ENCODE measurements around the gene NCAM1. TPM values are rescaled to one million over a fixed set of nuclear protein-coding genes. Genes with fewer than 3 reads are reported as not detected.

NCAM1 gene
- total and polyA plus RNA-seq, 2 of the 13 experiments (the other 11 are each of a cell fraction or from before 2014, with no cell fraction given), result 0.05 TPM; not detected in 1

DNA sequence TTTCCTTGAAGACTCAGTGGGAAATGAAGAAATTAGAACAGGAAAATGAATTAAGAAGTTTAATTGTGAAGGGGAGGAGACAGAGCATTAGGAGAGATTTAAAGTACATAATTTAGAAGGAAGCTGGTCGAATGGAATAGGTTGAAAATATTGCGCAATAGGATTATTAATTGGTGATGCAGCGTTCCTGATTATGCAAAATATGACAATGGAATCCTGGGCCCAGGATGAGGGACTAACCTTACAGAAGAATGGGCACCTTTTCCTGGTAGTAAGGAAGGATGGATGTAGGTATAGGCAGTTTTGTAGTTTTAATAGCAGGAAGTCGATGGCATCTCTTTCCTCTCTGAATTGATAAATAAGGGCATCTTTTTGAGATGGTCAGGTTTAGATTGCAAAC is 360.9 kb downstream of the NCAM1 start (continued):
- TF ChIP-seq, protein P1, sequence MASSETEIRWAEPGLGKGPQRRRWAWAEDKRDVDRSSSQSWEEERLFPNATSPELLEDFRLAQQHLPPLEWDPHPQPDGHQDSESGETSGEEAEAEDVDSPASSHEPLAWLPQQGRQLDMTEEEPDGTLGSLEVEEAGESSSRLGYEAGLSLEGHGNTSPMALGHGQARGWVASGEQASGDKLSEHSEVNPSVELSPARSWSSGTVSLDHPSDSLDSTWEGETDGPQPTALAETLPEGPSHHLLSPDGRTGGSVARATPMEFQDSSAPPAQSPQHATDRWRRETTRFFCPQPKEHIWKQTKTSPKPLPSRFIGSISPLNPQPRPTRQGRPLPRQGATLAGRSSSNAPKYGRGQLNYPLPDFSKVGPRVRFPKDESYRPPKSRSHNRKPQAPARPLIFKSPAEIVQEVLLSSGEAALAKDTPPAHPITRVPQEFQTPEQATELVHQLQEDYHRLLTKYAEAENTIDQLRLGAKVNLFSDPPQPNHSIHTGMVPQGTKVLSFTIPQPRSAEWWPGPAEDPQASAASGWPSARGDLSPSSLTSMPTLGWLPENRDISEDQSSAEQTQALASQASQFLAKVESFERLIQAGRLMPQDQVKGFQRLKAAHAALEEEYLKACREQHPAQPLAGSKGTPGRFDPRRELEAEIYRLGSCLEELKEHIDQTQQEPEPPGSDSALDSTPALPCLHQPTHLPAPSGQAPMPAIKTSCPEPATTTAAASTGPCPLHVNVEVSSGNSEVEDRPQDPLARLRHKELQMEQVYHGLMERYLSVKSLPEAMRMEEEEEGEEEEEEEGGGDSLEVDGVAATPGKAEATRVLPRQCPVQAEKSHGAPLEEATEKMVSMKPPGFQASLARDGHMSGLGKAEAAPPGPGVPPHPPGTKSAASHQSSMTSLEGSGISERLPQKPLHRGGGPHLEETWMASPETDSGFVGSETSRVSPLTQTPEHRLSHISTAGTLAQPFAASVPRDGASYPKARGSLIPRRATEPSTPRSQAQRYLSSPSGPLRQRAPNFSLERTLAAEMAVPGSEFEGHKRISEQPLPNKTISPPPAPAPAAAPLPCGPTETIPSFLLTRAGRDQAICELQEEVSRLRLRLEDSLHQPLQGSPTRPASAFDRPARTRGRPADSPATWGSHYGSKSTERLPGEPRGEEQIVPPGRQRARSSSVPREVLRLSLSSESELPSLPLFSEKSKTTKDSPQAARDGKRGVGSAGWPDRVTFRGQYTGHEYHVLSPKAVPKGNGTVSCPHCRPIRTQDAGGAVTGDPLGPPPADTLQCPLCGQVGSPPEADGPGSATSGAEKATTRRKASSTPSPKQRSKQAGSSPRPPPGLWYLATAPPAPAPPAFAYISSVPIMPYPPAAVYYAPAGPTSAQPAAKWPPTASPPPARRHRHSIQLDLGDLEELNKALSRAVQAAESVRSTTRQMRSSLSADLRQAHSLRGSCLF (CRISPR knock-in tag; IDR thresholded peaks at IDR 0.05; ENCODE audit: borderline replicate concordance), result no peak
- peak; percentile 89 for TF ChIP-seq CEBPB (IDR thresholded peaks at IDR 0.05; ENCODE audit: borderline replicate concordance, low read depth, low read length)
- TF ChIP-seq, protein P2, sequence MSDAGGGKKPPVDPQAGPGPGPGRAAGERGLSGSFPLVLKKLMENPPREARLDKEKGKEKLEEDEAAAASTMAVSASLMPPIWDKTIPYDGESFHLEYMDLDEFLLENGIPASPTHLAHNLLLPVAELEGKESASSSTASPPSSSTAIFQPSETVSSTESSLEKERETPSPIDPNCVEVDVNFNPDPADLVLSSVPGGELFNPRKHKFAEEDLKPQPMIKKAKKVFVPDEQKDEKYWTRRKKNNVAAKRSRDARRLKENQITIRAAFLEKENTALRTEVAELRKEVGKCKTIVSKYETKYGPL (CRISPR knock-in tag; IDR thresholded peaks at IDR 0.05), result no peak
- no peak for TF ChIP-seq NFIB (CRISPR knock-in tag; IDR thresholded peaks at IDR 0.05; ENCODE audit: borderline replicate concordance)
- TF ChIP-seq, protein P3, sequence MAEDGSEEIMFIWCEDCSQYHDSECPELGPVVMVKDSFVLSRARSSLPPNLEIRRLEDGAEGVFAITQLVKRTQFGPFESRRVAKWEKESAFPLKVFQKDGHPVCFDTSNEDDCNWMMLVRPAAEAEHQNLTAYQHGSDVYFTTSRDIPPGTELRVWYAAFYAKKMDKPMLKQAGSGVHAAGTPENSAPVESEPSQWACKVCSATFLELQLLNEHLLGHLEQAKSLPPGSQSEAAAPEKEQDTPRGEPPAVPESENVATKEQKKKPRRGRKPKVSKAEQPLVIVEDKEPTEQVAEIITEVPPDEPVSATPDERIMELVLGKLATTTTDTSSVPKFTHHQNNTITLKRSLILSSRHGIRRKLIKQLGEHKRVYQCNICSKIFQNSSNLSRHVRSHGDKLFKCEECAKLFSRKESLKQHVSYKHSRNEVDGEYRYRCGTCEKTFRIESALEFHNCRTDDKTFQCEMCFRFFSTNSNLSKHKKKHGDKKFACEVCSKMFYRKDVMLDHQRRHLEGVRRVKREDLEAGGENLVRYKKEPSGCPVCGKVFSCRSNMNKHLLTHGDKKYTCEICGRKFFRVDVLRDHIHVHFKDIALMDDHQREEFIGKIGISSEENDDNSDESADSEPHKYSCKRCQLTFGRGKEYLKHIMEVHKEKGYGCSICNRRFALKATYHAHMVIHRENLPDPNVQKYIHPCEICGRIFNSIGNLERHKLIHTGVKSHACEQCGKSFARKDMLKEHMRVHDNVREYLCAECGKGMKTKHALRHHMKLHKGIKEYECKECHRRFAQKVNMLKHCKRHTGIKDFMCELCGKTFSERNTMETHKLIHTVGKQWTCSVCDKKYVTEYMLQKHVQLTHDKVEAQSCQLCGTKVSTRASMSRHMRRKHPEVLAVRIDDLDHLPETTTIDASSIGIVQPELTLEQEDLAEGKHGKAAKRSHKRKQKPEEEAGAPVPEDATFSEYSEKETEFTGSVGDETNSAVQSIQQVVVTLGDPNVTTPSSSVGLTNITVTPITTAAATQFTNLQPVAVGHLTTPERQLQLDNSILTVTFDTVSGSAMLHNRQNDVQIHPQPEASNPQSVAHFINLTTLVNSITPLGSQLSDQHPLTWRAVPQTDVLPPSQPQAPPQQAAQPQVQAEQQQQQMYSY (CRISPR knock-in tag; IDR thresholded peaks at IDR 0.05), result no peak
